ENCODE data around the gene CLDN1.

- TF ChIP-seq CTCF (IDR thresholded peaks at IDR 0.05) = no peak
- TF ChIP-seq POLR2A (IDR thresholded peaks at IDR 0.05) = no peak
- TF ChIP-seq EP300 (IDR thresholded peaks at IDR 0.05; ENCODE audit: low read depth) = no peak
Measured at GRCh38 chr3:190294030-190294429, 28.2 kb downstream of the CLDN1 start.

All from transverse colon (tissue), 3 donors.